HG03095 (cell line): ENCODE data around the gene MYORG.

Experiments
- ATAC-seq: cut with Tn5 transposase; IDR thresholded peaks from one replicate; pipeline ENCODE4 v1.9.1; 2021; ENCODE audit warnings: moderate library complexity; ENCODE audit not compliant: unreplicated experiment

Gene MYORG

DNA sequence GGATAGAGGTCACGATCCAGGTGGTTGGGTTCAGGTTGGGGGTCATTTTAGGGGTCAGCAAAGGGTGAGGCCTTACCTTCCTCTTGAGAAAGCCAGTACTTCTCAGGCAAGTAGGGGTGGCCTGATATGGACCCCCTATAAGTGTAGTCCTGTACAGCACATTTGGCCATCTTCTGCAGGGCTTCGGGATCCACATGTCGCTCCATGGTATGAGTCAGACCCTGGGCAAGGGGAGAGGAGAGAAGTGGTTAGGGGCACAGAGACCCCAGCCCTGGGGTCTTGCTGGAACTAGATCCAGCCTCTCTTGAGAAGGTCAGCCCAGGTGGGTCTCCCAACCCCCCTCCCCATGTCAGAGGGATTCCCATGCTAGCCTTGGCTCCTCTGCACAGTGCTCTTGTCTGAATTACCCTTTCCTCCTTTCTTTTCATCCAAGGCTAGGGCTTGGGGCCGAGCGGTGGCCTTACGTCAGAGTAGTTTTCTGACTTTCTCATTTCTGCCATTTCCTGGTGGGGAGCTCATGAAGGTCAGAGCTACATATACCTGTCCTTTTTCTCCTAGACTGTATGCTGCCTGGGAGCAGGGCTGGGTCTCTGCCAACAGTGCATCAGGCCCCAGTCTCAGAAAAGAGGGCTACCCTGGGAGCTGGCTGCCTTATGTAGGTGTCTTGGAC, 9.0 kb upstream of the MYORG start:
- no peak for ATAC-seq

DNA sequence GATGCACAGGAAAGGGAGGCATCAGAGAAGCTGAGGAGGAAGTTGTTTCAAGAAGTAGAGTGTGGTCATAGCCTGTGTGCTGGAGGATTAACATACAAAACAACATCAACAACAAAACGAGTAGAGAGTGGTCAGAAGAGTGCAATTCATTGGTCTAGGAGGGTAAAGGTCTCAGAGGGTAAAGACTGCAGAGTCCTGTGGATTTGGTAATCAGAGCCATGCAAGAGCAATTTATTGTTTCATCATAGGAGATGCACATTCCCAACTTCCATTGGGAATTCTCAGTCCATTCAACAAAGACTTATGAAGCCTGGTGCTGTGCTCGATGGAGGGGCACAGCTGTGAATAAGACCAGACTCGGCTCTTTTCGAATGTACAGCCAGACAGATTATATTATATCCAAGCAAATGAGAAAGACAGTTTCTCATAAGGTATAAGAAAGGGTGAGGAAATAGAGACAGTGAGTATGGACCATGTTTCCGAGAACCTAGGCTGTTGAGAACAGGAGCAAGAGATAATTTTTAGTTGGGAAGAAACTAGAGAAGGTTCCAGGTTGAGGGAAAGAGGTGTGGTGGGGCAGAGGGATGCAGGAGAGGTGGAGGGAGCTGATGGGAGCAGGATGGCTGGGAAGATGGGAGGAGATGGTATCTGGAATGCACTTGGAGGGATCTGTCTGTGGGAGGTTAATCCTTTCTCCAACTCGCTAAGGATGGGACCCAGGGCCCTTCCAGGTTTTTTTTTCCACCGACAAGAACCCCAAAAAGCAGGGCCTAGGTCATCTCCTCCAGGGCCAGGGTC, 7.9 kb upstream of the MYORG start:
- ATAC-seq = no peak

- no peak for ATAC-seq
Measured at GRCh38 chr9:34383904-34384303, 7.2 kb upstream of the MYORG start.

- ATAC-seq = no peak
Measured at GRCh38 chr9:34382879-34383278, 6.2 kb upstream of the MYORG start.

GRCh38 chr9:34382054-34382453, 5.4 kb upstream of the MYORG start:
- ATAC-seq = no peak

DNA sequence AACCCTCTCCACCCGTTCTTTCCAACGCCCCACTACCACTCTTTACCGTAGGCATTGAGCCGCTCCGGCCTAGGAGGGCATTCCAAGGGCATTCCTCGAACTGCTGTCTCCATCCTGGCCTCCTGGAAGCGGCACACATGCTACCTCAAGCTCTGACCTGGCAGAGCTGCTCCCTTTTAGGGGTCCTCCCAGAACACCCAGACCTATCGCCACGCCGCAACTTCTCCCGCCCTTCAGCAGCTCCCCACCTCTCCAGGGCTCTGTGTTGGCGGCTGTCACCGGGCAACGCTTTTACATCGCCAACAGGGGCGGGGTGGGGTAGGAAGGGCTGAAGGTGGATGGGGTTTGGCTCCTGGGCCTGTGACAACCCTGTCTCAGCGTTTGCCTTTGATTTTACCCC, 4.6 kb upstream of the MYORG start:
- no peak for ATAC-seq

GRCh38 chr9:34380511-34381315, 4.0 kb upstream of the MYORG start:
- ATAC-seq = peak; percentile 36

GRCh38 chr9:34380034-34380510, 3.4 kb upstream of the MYORG start:
- no peak for ATAC-seq

GRCh38 chr9:34379334-34380033, 2.8 kb upstream of the MYORG start:
- ATAC-seq = no peak

DNA sequence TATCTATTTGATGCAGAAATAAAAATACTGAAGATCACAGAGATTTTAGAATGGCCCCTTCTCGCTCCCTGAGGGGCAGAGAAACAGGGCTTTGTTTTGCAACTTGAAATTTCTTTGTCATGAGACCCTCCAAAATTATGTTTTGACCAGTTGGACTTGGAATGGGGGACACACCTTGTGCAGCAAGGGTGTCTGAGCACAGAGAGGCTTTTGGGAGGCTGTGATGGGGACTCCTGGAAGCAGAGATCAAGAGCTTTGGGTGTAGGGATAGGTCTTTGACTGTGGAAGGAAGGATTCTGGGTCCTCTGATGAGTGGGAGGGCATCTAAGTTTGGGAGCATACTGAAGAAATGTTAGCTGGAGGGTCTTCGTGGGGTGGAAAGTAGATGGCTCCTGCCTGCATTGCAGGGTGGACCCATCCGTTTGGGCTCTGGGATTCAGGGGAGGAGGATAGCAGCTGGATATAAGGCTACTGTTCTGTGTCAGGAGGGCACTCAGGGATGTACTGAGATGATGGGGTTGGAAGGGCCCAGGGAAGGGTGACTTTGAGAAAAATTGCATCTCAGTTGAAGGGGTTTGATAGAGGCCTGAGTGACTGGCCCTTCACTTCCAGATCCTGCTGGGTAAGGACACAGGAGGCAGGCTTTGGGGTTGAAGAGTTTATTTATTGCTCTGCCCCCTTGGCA, 1.8 kb upstream of the MYORG start:
- ATAC-seq = no peak

GRCh38 chr9:34377404-34377746, 677 bp upstream of the MYORG start:
- ATAC-seq = no peak

- ATAC-seq = no peak
Measured at GRCh38 chr9:34375901-34376595, 650 bp downstream of the MYORG start.

- ATAC-seq = no peak
Measured at GRCh38 chr9:34374905-34375552, 1.7 kb downstream of the MYORG start.

- ATAC-seq = no peak
Measured at GRCh38 chr9:34374339-34374738, 2.4 kb downstream of the MYORG start.

DNA sequence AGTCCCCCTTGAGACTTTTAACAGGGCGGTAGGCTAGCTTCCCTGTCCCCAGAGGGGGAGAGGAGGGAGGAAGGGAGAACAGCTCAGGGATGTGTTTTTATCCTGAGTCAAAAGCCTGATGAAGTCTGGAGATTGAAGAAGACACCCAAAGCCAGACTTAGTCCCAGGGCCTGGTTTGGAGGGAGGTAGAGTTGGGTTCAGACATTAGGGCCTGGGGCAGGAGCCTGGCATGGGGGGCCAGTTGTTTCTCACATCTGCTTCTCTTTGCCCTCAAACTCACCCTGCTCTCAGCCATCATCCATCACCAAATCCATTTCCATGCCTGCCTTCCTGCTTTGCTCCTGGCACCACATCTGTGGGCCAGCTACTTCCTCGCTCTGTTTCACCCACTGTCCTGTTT, 2.9 kb downstream of the MYORG start:
- no peak for ATAC-seq

- ATAC-seq = no peak
Measured at GRCh38 chr9:34372467-34373011, 4.2 kb downstream of the MYORG start.

- no peak for ATAC-seq
Measured at GRCh38 chr9:34371886-34372466, 4.7 kb downstream of the MYORG start.

DNA sequence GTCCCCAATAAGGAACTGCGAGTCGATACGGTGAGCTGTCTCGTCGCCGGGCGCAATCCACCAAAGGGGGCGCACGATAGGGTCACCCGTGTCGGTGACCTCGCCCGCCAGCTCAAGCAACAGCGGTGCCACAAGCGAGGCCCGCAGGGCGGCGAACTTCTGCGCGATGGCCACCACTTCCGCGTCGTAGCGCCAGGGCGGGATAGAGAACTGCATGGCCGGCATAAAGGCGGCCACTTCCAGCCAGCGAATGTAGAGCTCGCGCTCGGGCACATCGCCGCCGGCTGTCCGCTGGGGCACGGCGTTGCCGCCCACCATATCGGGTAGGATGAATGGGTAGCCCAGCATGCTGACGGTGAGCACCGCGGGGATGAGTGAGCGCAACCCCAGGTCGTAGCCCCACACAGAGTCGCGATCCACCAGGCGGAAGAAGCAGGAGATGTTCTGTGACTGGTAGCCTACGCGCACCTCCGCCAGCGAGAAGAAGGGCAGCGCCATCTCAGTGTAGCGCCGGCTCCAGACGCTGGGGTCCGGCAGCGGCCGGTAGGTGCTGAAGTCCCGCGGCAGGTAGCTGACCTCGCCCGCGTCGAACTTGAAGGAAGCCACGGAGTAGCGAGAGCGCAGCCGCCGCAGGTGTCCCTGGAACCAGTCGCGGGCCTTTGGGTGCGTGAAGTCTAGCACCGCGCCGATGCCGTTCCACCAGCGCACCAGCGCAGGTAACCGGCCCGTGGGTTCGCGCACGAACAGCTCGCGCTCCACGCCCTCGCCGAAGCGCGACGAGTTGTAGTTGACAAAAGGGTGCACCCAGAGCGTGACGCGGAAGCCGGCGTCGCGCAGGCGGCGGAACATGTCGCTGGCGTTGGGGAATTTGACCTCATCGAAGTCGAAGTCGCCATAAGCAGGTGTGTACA, 5.5 kb downstream of the MYORG start:
- no peak for ATAC-seq
